PC-9 (cell line): ENCODE data around the gene POTEF.

Experiments used
- EZH2 ChIP-seq: fragments of 200-600 bp; sonication (generic); IDR thresholded peaks from 2 replicates; pipeline ENCODE4 v1.8.0; 2017; ENCODE audit warnings: antibody characterized with exemption, low read depth
- TF ChIP-seq, protein P1 (sequence below): fragments of 200-600 bp; sonication (generic); conservative IDR thresholded peaks from 2 replicates; pipeline ENCODE4 v1.6.1; 2017; ENCODE audit warnings: mixed run types, antibody characterized with exemption, mild to moderate bottlenecking, moderate library complexity

DNA sequence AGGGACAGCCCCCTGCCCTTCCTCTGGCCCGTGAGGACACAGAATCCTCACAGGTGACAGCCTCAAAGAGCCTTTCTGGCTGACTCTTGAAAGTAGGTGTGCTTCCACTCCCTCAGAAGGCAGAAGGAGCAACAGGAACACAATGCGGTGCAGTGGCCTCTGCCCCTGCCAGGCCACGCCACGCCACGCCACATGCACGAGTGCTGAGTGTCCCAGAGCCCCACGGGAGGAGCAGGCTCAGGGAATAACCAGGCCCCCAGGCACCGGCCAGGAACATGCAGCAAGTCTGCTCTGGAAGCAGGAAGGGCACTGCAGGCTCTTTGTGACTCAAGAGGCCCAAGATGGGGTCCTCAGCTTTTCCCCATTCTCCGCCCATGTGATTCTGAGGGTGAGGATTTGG is 33.9 kb upstream of the POTEF start:
- TF ChIP-seq, protein P1, sequence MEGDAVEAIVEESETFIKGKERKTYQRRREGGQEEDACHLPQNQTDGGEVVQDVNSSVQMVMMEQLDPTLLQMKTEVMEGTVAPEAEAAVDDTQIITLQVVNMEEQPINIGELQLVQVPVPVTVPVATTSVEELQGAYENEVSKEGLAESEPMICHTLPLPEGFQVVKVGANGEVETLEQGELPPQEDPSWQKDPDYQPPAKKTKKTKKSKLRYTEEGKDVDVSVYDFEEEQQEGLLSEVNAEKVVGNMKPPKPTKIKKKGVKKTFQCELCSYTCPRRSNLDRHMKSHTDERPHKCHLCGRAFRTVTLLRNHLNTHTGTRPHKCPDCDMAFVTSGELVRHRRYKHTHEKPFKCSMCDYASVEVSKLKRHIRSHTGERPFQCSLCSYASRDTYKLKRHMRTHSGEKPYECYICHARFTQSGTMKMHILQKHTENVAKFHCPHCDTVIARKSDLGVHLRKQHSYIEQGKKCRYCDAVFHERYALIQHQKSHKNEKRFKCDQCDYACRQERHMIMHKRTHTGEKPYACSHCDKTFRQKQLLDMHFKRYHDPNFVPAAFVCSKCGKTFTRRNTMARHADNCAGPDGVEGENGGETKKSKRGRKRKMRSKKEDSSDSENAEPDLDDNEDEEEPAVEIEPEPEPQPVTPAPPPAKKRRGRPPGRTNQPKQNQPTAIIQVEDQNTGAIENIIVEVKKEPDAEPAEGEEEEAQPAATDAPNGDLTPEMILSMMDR: no peak
- TF ChIP-seq EZH2: no peak
